ENCODE results near the gene JAZF1.

GRCh38 chr7:28114056-28114455, 66.5 kb downstream of the JAZF1 start:
- no peak for TF ChIP-seq CTCF (IDR thresholded peaks at IDR 0.05)
- no peak for TF ChIP-seq POLR2A (IDR thresholded peaks at IDR 0.05)
- TF ChIP-seq POLR2AphosphoS5 (IDR thresholded peaks at IDR 0.05; ENCODE audit: insufficient read depth in 1 of 2, low read depth in 1 of 2): no peak
